HL-60 (cell line): Measurements from ENCODE around the gene APOBEC2.

Source experiments
- CTCF ChIP-seq: IDR thresholded peaks from one replicate; pipeline ENCODE4 v1.5.1; 2011; ENCODE audit warnings: low read length, control low read depth, inconsistent platforms; ENCODE audit not compliant: insufficient read depth
- POLR2AphosphoS5 ChIP-seq: IDR thresholded peaks from 2 replicates; pipeline ENCODE4 v1.6.1; 2012; ENCODE audit warnings: low read depth
- SPI1 ChIP-seq: IDR thresholded peaks from 2 replicates; pipeline ENCODE4 v1.6.1; 2012; ENCODE audit warnings: low read depth, mild to moderate bottlenecking, borderline replicate concordance
- TF ChIP-seq, protein P1 (sequence below): IDR thresholded peaks from 2 replicates; pipeline ENCODE4 v1.6.1; 2012; ENCODE audit warnings: low read depth; ENCODE audit not compliant: insufficient replicate concordance

DNA sequence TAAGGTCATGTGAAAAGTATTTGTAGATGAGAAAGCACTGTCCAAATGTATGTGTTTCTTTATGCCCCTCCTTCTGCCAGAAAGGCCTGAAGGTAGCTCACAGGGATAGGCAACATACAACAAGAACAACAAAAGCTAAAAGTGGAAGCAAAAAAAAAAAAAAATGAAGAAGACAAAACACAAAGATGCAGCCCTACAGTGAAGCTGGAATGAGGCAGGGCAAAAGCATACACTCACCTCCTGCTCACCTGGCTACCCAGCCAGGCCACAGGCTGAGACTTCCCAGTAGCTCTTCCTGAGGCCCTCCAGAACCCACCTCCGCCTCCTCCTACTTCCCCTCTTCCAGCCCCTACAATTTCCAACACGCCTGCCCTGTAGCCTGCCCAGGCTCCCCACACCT, 16.4 kb upstream of the APOBEC2 start:
- no peak for TF ChIP-seq CTCF
- no peak for TF ChIP-seq POLR2AphosphoS5
- TF ChIP-seq, protein P1, sequence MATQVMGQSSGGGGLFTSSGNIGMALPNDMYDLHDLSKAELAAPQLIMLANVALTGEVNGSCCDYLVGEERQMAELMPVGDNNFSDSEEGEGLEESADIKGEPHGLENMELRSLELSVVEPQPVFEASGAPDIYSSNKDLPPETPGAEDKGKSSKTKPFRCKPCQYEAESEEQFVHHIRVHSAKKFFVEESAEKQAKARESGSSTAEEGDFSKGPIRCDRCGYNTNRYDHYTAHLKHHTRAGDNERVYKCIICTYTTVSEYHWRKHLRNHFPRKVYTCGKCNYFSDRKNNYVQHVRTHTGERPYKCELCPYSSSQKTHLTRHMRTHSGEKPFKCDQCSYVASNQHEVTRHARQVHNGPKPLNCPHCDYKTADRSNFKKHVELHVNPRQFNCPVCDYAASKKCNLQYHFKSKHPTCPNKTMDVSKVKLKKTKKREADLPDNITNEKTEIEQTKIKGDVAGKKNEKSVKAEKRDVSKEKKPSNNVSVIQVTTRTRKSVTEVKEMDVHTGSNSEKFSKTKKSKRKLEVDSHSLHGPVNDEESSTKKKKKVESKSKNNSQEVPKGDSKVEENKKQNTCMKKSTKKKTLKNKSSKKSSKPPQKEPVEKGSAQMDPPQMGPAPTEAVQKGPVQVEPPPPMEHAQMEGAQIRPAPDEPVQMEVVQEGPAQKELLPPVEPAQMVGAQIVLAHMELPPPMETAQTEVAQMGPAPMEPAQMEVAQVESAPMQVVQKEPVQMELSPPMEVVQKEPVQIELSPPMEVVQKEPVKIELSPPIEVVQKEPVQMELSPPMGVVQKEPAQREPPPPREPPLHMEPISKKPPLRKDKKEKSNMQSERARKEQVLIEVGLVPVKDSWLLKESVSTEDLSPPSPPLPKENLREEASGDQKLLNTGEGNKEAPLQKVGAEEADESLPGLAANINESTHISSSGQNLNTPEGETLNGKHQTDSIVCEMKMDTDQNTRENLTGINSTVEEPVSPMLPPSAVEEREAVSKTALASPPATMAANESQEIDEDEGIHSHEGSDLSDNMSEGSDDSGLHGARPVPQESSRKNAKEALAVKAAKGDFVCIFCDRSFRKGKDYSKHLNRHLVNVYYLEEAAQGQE: no peak
- no peak for TF ChIP-seq SPI1
